GM21367 (cell line): Measurements from ENCODE around the gene COL23A1.
"Not testable (repeated sequence)": the region's sequence is repeated elsewhere in the genome, so short reads cannot be mapped to it uniquely, and the experiment has no call there.

Experiments
- ATAC-seq: cut with Tn5 transposase; IDR thresholded peaks from one replicate; pipeline ENCODE4 v1.9.1; 2021; ENCODE audit not compliant: unreplicated experiment

The COL23A1 gene

GRCh38 chr5:178259623-178260536 lies 330.3 kb downstream of the COL23A1 start:
- no peak for ATAC-seq

GRCh38 chr5:178257650-178258049 lies 332.5 kb downstream of the COL23A1 start:
- no peak for ATAC-seq

GRCh38 chr5:178256746-178257145 lies 333.4 kb downstream of the COL23A1 start:
- ATAC-seq, result no peak

DNA sequence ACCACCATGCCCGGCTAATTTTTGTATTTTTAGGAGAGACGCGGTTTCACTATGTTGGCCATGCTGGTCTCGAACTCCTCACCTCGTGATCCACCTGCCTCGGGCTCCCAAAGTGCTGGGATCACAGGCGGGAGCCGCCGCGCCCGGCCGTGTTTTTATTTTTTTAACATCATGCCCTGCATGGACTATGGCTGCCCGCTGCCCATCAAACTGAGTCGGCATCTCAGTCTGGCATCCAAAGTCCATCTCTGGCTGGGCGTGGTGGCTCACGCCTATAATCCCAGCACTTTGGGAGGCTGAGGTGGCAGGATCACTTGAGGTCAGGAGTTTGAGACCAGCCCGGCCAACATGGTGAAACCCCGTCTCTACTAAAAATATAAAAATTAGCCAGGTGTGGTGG lies 336.6 kb downstream of the COL23A1 start:
- not testable (repeated sequence) for ATAC-seq

- ATAC-seq, result no peak
These were observed 337.9 kb downstream of the COL23A1 start for GRCh38 chr5:178252258-178252657.

DNA sequence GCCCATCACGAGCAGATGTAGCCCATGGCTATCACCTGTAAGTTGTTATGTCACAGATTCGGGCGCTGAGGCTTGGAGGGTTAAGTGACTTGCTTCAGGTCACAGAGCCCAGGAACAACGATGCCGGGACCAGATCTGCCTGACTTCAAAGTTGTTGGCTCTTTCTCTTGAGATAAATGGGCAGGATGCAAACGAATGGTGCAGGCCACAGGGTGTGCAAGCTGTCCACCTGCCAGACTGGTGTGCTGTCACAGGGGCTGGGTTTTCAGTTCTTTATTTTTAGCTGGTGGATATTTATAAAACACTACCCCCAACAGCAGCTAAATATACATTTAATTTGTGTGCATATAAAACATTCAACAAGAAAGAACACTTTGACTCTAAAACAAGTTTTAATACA lies 339.9 kb downstream of the COL23A1 start:
- no peak for ATAC-seq

DNA sequence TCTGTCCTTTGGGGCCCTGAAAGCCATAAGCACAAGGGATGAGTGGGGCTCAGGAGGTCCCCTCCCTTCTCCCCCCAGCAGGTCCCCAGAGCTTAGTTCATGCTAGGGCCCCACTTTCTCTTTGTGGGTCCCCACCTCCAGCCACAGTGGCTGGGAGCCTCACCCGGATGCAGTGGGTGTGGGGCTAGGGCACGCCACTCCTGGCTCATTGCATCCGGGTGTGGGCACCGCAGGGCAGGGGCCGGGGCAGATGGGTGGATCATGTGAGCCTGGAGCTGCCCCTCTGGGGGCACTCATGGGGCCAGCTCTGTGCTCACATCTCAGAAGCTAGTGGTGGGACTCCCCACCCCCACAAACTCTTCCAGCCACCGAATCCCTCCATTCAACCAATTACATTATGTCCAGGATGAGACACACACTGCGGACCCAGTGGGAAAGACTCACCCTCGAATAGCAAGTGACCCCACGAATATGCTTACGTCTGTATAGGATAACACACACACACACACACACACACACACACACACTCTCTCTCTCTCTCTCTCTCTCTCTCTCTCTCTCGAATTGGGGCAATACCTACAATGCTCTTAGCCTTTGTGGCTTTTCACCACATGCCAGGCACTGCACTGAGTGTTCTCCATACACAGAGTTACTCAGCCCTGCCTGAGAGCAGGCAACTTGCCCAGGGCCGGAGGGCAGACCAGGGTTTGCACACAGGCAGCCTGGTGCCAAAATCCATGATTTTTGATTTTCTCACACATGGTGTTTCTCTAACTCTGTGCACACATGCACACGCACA lies 340.8 kb downstream of the COL23A1 start:
- ATAC-seq, result no peak

GRCh38 chr5:178248750-178249149 lies 341.4 kb downstream of the COL23A1 start:
- no peak for ATAC-seq

DNA sequence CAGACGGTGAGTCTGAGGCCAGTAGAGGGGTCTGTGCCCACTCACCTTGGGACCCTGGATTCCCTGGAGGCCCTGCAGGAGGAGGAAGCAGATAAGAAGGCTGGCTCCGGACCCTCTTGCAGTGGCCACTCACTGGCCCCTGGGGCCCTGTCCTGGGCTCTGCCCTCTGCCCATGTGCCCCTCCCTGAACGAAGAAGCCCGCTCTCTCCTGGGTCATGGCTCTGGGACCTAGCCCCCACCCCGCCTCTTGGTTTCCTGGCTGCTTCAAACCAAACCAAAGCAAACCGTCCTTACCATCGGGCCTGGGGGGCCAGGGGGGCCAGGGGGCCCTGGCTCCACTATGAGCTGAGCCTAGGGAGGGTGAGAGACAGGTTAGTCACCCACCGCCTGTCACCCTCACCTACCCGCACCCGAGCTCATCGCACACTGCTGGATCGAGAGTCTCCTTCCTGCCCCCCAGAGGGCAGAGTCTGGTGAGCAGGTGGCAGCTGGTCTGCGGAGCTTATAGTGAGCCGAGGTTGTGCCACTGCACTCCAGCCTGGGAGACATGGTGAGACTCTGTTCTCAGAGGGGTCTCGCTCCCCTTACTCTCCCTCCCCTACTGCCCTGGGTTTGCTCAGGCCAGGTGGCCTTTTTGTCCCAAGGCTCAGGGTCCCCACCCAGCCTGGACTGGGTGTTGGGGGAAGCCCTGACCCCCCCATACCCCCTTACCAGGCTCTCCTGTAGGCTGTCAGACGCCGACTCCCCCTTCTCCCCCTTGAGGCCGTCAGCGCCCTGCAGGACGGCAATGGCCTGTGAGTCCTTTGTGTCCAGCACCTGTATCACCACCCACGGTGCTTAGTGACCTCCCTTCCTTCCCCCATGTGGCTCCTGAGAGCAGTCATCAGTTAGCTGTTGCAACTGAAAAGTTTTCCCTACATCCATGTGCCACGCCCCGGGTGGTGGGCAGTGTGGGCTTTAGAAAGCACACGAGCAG lies 342.4 kb downstream of the COL23A1 start:
- no peak for ATAC-seq

DNA sequence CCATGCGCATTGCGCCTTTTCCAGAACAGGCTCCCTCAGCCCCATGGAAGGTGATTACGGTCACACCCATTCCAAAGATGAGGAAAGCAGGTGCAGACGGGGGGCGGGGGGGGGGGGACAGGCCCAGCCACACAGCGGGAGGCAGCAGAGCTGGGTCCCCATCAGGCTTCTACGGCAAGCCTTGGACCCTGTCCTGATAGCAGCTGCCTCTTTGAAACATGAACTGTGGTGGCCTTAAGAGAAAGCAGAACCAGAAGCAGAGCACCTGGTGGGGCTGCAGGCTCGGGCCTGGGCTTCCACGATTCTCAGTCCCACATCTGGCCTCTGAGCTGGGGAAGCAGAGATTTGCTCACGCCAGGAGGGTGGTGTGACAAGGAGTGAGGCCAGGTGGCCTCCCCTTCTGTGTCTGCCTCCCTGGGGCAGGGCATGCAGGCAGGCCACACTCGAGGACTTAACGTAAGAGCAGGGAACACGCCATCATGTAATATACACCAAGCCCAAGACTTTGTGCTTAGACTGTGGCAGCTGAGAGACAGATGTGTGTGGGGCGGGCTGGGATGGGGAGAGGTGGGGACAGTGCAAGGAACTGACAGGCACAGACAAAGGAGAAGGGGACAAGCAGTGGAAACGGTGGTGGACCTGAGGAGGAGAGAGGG lies 343.4 kb downstream of the COL23A1 start:
- no peak for ATAC-seq

GRCh38 chr5:178245389-178245788 lies 344.8 kb downstream of the COL23A1 start:
- no peak for ATAC-seq

DNA sequence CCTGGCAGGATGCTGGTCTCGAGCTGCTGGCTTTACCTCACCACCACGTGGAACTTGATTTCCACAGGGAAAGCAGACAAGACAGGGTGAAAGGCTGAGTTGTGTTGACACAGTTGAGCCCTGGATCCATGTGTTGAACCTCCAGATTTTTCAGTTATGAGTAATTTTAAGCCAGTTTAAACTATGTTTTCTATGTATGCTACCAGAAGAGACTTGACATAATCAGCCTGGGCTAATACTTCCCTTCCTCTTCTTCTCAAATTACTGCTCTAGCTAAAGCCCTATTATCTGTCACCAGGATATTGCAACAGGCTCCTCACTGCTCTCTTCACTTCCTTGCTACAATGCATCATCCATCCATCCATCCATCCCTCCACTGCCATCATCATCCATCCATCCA lies 345.6 kb downstream of the COL23A1 start:
- no peak for ATAC-seq

- ATAC-seq, result no peak
These were observed 347.8 kb downstream of the COL23A1 start for GRCh38 chr5:178242416-178242815.

DNA sequence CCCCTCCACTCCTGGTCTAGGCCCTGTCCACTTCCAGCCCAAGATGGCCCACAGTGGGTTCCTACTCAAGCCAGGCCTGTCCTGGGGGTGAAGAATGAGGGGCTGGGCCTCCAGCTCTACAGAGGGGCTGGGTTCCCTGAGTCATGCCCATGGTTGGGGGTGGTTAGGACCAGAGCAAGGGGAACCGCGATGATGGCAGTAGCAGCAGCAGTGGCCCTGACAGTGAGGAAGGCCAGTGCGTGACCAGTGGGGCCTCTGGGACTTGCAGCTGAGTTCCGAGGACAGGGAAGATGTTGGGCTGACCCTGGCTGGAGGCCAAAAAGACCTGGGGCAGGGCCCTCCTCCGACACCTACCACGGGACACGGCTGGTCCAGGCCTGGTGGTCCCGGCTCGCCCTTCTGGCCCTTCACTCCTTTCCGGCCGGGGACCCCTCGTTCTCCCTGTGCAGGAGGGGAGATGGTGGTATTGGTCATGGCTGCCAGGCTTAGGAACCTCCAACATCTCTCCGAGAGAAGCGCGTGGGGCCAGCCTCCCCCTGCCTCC lies 348.4 kb downstream of the COL23A1 start:
- no peak for ATAC-seq

GRCh38 chr5:178241231-178241663 lies 348.9 kb downstream of the COL23A1 start:
- ATAC-seq, result no peak

- ATAC-seq, result no peak
These were observed 349.4 kb downstream of the COL23A1 start for GRCh38 chr5:178240766-178241165.

GRCh38 chr5:178240341-178240741 lies 349.9 kb downstream of the COL23A1 start:
- no peak for ATAC-seq

- ATAC-seq, result not testable (repeated sequence)
These were observed 350.4 kb downstream of the COL23A1 start for GRCh38 chr5:178239626-178240301.
